ENCODE data around the gene PCBP3.

Gene PCBP3

GRCh38 chr21:45989355-45990048 is 346.0 kb downstream of the PCBP3 start:
- DNase-seq = peak; percentile 29

- DNase-seq = peak; percentile 36
Measured at GRCh38 chr21:45990049-45990711, 346.7 kb downstream of the PCBP3 start.

- DNase-seq = peak; percentile 15
Measured at GRCh38 chr21:45990741-45991605, 347.4 kb downstream of the PCBP3 start.

GRCh38 chr21:45991606-45992300 is 348.2 kb downstream of the PCBP3 start:
- peak; percentile 8 for DNase-seq
